Adrenal gland (tissue), 5 donors: ENCODE results near the gene ZCWPW1.

Experiments
- POLR2A ChIP-seq, 2 donors: fragments of 450-650 bp; IDR thresholded peaks; one replicate each; pipeline ENCODE4 v1.6.1; 2017; ENCODE audit warnings: antibody characterized with exemption in 2 of 2, mild to moderate bottlenecking in 2 of 2, moderate library complexity in 1 of 2
- TF ChIP-seq, protein P1 (sequence below), 6 experiments: fragments of 450-650 bp in 4 of 6; fragments of 200-600 bp in 2 of 6; sonication (generic) in 1 of 6; IDR thresholded peaks; 1 replicate in 5 of 6; 2 replicates in 1 of 6; pipeline versions ENCODE4 v1.5.1 to v1.8.0; 2016 to 2021; ENCODE audit warnings: antibody characterized with exemption in 6 of 6, mild to moderate bottlenecking in 2 of 6, moderate library complexity in 1 of 6
- donor health status: DM: no; HTN: no; CAD: no.

GRCh38 chr7:100471021-100471420 lies 42.5 kb upstream of the ZCWPW1 start:
- TF ChIP-seq, protein P1, sequence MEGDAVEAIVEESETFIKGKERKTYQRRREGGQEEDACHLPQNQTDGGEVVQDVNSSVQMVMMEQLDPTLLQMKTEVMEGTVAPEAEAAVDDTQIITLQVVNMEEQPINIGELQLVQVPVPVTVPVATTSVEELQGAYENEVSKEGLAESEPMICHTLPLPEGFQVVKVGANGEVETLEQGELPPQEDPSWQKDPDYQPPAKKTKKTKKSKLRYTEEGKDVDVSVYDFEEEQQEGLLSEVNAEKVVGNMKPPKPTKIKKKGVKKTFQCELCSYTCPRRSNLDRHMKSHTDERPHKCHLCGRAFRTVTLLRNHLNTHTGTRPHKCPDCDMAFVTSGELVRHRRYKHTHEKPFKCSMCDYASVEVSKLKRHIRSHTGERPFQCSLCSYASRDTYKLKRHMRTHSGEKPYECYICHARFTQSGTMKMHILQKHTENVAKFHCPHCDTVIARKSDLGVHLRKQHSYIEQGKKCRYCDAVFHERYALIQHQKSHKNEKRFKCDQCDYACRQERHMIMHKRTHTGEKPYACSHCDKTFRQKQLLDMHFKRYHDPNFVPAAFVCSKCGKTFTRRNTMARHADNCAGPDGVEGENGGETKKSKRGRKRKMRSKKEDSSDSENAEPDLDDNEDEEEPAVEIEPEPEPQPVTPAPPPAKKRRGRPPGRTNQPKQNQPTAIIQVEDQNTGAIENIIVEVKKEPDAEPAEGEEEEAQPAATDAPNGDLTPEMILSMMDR (IDR thresholded peaks at IDR 0.05), result no peak
- TF ChIP-seq POLR2A (IDR thresholded peaks at IDR 0.05), result no peak
